Measurements from ENCODE around the gene SCGB1C2. TPM values are rescaled to one million over a fixed set of nuclear protein-coding genes. Genes with fewer than 3 reads are reported as not detected.

SCGB1C2 gene
- total RNA-seq, 4 donors from 2014 or later = not detected

DNA sequence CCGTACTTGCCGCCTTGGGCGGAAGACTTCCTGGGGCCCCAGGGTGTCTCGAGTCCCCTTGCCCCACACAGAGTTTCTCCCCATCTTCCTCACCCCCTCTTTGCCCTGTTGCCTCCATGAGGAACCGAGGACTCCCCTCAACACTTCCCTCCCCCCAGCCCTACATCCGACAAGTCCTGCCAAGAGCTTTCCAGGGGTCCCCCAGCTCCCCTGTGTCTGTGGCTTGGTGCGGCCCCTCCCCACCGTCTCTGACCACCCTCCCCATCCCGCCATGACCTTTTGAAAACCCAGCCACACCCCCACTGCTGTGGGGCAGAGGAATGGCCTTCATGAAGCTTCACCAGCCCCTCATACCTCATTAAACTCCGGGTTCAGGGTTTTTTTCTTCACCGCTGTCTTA, 11.4 kb downstream of the SCGB1C2 start:
- intact Hi-C loops (cut with DNase I) = no loop called here
- TF ChIP-seq POLR2A (IDR thresholded peaks at IDR 0.05) = no peak
- TF ChIP-seq, protein P1, sequence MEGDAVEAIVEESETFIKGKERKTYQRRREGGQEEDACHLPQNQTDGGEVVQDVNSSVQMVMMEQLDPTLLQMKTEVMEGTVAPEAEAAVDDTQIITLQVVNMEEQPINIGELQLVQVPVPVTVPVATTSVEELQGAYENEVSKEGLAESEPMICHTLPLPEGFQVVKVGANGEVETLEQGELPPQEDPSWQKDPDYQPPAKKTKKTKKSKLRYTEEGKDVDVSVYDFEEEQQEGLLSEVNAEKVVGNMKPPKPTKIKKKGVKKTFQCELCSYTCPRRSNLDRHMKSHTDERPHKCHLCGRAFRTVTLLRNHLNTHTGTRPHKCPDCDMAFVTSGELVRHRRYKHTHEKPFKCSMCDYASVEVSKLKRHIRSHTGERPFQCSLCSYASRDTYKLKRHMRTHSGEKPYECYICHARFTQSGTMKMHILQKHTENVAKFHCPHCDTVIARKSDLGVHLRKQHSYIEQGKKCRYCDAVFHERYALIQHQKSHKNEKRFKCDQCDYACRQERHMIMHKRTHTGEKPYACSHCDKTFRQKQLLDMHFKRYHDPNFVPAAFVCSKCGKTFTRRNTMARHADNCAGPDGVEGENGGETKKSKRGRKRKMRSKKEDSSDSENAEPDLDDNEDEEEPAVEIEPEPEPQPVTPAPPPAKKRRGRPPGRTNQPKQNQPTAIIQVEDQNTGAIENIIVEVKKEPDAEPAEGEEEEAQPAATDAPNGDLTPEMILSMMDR (IDR thresholded peaks at IDR 0.05) = no peak
- no peaks in the 10 kb centered on the region for H3K27me3 ChIP-seq

DNA sequence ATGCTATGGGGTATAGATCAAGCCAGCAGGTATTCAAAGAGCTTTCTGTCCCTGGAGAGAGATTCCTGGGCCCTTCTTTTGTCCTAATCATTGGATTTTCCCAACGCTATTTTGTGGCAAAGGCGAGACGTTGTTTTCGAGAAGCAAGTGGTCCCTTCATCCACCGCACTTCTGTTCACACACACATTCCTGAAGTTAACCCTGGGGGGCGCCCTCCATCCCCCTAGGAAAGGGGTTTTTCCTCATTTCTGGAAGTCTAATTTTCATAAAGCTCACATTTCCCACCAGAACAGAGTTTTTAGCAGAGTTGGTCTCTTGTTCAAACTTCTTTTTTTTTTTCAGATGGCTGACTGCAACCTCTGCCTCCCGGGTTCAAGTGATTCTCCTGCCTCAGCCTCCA, 11.9 kb downstream of the SCGB1C2 start:
- Histone ChIP-seq H3K36me3 (peaks cover 0 to 65% (median 6%) of the 10 kb centered on the region in 3 donors), H3K27me3 (no peaks in the 10 kb centered on the region), H3K9me3 (no peaks in the 10 kb centered on the region), H3K4me1 (peaks cover 0 to under 1% (median 0%) of the 10 kb centered on the region in 3 donors), H3K4me3 (no peak overlapping the region), H3K27ac (no peak overlapping the region)
- WGBS, 2 donors = 88 to 93% methylated on average over 6 to 7 of the region's 7 CpGs
- intact Hi-C loops (cut with DNase I) = no loop called here
- TF ChIP-seq, protein P1 (IDR thresholded peaks at IDR 0.05) = no peak
- TF ChIP-seq POLR2A (IDR thresholded peaks at IDR 0.05) = no peak
- no peak for DNase-seq

More for the DNA sequence above, 11.4 kb downstream of the SCGB1C2 start:
- H3K9me3 ChIP-seq = no peaks in the 10 kb centered on the region
- no peak overlapping the region for H3K4me3 ChIP-seq
- 78 to 90% methylated on average over 10 of the region's 11 CpGs for WGBS, 2 donors
- H3K4me1 ChIP-seq = peaks cover 0 to 3% (median under 1%) of the 10 kb centered on the region in 3 donors
- H3K27ac ChIP-seq = no peak overlapping the region
- no peak for DNase-seq
- H3K36me3 ChIP-seq = peaks cover 0 to 65% (median 6%) of the 10 kb centered on the region in 3 donors

DNA sequence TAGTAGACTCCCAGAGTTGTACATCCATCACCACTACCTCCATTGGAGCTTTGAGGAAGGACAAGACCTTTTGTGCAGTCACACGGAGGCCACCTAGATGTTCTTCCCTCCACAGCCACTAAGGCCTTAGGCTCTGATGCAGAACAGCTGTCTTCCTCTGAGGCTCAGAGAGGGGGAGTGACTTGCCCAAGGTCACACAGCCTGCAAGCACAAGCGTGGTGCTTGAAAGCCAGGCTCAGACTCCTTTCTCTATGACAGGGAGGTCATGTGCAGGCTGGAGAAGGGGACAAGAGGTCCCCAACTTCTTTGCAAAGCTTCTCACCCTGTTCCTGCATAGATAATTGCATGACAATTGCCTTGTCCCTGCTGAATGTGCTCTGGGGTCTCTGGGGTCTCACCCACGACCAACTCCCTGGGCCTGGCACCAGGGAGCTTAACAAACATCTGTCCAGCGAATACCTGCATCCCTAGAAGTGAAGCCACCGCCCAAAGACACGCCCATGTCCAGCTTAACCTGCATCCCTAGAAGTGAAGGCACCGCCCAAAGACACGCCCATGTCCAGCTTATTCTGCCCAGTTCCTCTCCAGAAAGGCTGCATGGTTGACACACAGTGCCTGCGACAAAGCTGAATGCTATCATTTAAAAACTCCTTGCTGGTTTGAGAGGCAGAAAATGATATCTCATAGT, 12.7 kb downstream of the SCGB1C2 start:
- H3K9me3 ChIP-seq = no peaks in the 10 kb centered on the region
- no peaks in the 10 kb centered on the region for H3K4me1 ChIP-seq
- no peak overlapping the region for H3K4me3 ChIP-seq
- peaks cover 0 to 71% (median 6%) of the 10 kb centered on the region in 3 donors for H3K36me3 ChIP-seq
- TF ChIP-seq, protein P1 (IDR thresholded peaks at IDR 0.05) = no peak
- TF ChIP-seq POLR2A (IDR thresholded peaks at IDR 0.05) = no peak
- intact Hi-C loops (cut with DNase I) = no loop called here
- H3K27ac ChIP-seq = no peak overlapping the region
- H3K27me3 ChIP-seq = no peaks in the 10 kb centered on the region
- no peak for DNase-seq
- WGBS, 2 donors = 78 to 83% methylated on average over 4 to 8 of the region's 9 CpGs

DNA sequence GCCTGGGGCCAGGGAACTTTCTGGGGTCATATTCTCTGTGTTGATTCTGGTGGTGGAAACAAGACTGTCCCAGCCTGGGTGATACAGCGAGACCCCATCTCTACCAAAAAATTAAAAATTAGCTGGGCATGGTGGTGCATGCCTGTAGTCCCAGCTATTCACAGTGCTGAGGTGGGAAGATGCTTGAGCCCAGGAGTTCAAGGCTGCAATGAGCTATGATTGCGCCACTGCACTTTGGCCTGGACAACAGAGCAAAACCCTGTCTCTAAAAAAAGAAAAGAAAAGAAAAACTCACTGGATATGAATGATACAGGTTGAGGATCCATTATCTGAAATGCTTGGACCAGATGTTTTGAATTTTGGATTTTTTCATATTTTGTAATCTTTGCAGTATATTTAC, 13.6 kb downstream of the SCGB1C2 start:
- Histone ChIP-seq H3K27me3 (no peaks in the 10 kb centered on the region), H3K9me3 (no peaks in the 10 kb centered on the region), H3K4me1 (no peaks in the 10 kb centered on the region), H3K27ac (no peak overlapping the region), H3K36me3 (peaks cover 0 to 81% (median 13%) of the 10 kb centered on the region in 3 donors), H3K4me3 (no peak overlapping the region)
- TF ChIP-seq, protein P1 (IDR thresholded peaks at IDR 0.05) = no peak
- no peak for TF ChIP-seq POLR2A (IDR thresholded peaks at IDR 0.05)
- WGBS, 2 donors = 86 to 87% methylated on average over 2 of the region's 2 CpGs
- intact Hi-C loops (cut with DNase I) = no loop called here
- no peak for DNase-seq

DNA sequence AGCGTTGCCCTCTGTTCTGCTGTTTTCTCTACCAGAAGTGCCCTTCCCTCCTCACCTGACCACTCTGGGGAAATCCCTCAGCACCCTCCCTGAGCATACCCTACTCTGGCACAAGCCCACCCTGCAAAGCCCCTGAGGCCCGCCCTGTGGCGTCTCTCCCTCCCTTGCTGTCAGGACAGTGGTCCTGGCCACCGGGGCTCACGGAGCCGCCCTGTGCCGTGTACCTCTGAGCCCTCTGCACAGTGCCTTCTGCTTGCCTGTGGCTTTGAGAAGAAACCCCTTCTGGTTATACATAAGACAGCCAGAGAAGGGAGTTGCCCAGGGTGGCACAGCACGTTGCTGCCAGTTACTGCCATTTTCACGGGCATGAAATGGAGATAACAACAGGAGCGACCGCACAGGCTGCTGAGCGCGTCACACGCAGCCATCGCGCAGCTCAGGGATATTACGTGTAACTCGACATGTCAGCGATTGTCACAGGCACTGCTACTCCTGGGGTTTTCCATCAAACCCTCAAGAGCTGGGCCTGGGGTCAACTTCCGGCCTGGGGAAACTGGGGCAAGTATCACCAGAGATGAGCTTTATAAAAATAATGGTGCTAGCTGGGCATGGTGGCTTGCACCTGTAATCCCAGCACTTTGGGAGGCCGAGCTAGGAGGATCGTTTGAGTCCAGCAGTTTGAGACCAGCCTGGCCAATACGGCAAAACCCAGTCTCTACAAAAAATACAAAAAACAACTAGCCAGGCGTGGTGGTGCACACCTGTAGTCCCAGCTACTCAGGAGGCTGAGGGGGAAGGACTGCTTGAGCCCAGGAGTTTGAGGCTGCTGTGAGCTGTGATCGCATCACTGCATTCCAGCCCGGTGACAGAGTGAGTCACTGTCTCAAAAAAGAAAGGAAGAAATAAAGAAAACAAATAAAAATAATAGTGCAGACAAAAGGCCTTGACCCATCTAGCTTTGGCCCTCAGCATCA, 14.8 kb downstream of the SCGB1C2 start:
- TF ChIP-seq, protein P1 (IDR thresholded peaks at IDR 0.05) = no peak
- TF ChIP-seq POLR2A (IDR thresholded peaks at IDR 0.05) = no peak
- intact Hi-C loops (cut with DNase I) = no loop called here

More for the DNA sequence above, 14.8 kb downstream of the SCGB1C2 start:
- no peaks in the 10 kb centered on the region for H3K4me1 ChIP-seq
- H3K4me3 ChIP-seq = no peak overlapping the region
- peaks cover 0 to 81% (median 19%) of the 10 kb centered on the region in 3 donors for H3K36me3 ChIP-seq
- WGBS, 2 donors = 88% methylated on average over 15 to 23 of the region's 26 CpGs
- no peaks in the 10 kb centered on the region for H3K27me3 ChIP-seq
- DNase-seq = no peak
- H3K9me3 ChIP-seq = no peaks in the 10 kb centered on the region
- no peak overlapping the region for H3K27ac ChIP-seq
